Activated gamma-delta T cell treated with anti-CD3 and anti-CD28 coated beads, Interleukin-2, amount 50 U/mL, for 16 hours (primary cell): ENCODE data around the gene TLCD3B.

Experiments used
- DNase-seq: peaks from one replicate; pipeline ENCODE4 v3.0.0-alpha.2; 2020; ENCODE audit warnings: low read depth

TLCD3B gene

GRCh38 chr16:30004811-30005242 lies 26.2 kb downstream of the TLCD3B start:
- no peak for DNase-seq

- DNase-seq = no peak
Measured at GRCh38 chr16:30004424-30004776, 26.7 kb downstream of the TLCD3B start.

- no peak for DNase-seq
Measured at GRCh38 chr16:30003670-30004423, 27.2 kb downstream of the TLCD3B start.

- DNase-seq = no peak
Measured at GRCh38 chr16:30002614-30003346, 28.3 kb downstream of the TLCD3B start.

GRCh38 chr16:30000735-30001631 lies 30.1 kb downstream of the TLCD3B start:
- DNase-seq = no peak

DNA sequence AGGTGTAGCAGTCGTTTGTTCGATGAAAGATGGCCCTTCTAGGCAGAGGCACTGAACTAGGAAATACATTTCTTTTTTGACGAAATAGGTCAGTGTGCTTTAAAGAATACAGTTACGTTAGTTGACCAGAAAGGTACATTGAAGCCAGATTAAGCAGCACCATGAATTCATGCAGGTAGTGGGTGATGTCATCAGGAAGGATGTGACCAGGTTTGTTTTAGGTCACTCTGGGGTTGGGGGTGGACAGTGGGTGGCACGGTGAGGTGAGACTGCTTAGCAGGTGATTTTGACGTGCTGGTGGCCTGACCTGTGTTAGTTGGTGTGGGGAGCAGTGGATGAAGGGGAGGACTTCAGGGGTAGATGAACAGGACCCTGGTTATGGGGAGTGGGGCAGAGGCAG lies 31.5 kb downstream of the TLCD3B start:
- DNase-seq = no peak

- no peak for DNase-seq
Measured at GRCh38 chr16:29996766-29997250, 34.3 kb downstream of the TLCD3B start.

DNA sequence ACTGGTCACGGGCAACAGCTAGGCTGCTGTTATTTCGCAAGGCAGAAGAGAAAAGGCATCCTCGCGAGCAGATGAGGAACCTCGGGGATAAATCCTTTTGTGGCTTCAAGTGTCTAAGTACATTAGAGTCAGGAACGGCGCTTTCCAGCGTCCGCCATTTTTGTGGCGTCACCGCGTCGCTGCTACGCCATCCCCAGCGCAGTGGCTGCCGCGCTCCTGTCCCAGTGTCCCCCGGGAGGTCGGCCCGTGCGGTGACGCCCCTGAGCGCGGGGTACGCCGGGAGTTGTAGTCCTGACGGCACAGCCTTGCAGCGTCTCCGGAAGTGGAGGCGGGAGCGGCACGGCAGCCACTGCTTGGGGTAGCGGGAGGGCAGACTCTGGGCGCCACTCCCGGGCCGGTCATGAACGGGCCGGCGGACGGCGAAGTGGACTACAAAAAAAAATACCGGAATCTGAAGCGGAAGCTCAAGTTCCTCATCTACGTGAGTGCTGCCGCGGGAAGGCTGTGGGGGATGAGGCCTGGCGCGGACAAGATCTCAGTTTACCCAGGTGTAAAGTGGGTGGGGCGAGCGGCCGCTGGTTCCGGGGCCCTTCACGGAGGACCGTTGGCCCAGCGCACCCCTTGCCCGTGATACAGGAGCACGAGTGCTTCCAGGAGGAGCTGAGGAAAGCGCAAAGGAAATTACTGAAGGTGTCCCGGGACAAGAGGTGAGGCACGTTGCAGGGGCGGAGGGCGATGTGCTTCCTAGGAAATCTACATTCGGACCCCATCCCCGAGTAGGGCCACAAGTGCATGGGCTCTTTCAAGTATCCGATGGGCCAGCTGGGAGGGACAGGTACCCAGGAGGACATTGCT lies 34.9 kb downstream of the TLCD3B start, which contains the start of gene INO80E:
INO80E (plus strand) TSS at position 331 of the 855 bp plus-strand sequence; CDS start at position 401, 70 bp downstream.
- DNase-seq = peak; percentile 99

- peak; percentile 77 for DNase-seq
Measured at GRCh38 chr16:29995324-29995910, 35.7 kb downstream of the TLCD3B start, which contains the start of gene HIRIP3. TSS of gene HIRIP3 (minus strand) at chr16:29995617. CDS start at chr16:29995605, 12 bp downstream.

DNA sequence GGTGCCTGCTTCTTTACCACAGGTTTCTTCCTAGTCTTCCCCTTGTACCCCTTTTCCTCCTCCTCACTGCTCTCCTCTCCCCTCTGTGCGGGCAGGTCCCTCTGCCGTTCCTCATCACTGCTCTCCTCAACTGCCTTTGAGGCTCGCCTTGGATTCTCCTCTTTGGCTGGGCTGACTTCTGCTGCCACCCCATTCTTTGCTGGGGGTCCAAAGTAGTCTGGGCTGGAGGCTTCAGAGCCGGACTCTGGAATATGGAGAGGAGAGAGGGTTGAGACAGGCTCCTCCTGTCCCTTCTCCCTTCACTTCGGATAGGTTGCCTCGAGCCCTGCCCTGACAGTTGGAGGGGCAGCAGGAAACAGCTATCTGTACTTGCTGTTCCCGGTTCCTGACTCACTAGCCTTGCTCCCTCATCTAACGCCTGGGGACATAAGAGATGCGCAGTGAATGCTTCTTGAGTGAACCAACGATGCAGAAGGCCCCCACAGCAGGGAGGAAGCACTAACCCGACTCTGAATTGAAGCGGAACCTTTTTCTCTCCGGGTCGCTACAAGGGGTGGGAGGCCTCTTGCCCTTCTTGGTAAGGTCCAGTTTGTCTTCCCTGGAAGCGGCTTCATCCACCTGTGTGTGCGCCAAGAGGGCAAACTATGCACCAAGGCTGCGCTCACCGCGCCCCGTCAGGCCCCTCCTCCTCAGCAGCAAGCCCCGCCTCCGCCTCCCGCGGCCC lies 36.3 kb downstream of the TLCD3B start:
- no peak for DNase-seq

- no peak for DNase-seq
Measured at GRCh38 chr16:29993903-29994599, 37.0 kb downstream of the TLCD3B start.

- DNase-seq = no peak
Measured at GRCh38 chr16:29993191-29993902, 37.7 kb downstream of the TLCD3B start.

GRCh38 chr16:29992344-29992967 lies 38.6 kb downstream of the TLCD3B start:
- no peak for DNase-seq

GRCh38 chr16:29991571-29991904 lies 39.5 kb downstream of the TLCD3B start:
- no peak for DNase-seq

DNA sequence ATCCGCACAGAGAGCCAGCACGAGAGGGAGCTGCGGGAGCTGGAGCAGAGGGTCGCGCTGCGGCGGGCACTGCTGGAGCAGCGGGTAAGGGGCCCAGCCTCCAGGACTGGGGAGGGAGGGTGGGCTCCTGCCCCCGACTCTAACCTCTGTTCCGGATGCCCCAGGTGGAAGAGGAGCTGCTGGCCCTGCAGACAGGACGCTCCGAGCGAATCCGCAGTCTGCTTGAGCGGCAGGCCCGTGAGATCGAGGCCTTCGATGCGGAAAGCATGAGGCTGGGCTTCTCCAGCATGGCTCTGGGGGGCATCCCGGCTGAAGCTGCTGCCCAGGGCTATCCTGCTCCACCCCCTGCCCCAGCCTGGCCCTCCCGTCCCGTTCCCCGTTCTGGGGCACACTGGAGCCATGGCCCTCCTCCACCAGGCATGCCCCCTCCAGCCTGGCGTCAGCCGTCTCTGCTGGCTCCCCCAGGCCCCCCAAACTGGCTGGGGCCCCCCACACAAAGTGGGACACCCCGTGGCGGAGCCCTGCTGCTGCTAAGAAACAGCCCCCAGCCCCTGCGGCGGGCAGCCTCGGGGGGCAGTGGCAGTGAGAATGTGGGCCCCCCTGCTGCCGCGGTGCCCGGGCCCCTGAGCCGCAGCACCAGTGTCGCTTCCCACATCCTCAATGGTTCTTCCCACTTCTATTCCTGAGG lies 40.0 kb downstream of the TLCD3B start:
- DNase-seq = no peak

DNA sequence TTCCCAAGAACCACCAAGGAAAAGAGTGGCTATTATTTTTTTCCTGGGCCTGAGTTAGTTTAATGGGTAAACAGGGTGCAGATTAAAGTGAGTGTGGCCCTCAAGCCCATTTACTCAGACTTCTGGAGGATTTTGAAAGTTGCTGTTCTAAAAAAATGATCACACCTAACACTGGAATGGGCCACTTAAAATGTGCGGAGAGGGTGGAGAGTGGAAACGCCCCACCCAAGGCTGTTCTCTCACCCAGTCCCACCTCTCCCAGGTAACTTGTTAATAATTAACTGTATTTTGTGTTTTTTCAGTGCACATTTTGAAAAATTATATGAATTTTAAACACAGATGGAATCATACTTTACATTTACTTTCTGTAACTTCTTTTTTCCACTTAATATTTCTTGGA lies 41.0 kb downstream of the TLCD3B start:
- no peak for DNase-seq

GRCh38 chr16:29989111-29989858 lies 41.8 kb downstream of the TLCD3B start:
- no peak for DNase-seq
